Measurements from ENCODE around the gene CHST4. TPM values are rescaled to one million over a fixed set of nuclear protein-coding genes. Genes with fewer than 3 reads are reported as not detected.

Gene CHST4
- total RNA-seq, 1 experiment from 2014 or later = 9.9 TPM

- peaks cover 16% of the 10 kb centered on the region for H3K36me3 Mint-ChIP-seq
- POLR2A ChIA-PET = no interaction called here
- no peak overlapping the region for H3K27ac Mint-ChIP-seq
- peaks cover 55% of the 10 kb centered on the region for H3K27me3 Mint-ChIP-seq (ENCODE audit: low read depth)
- no peak for DNase-seq (ENCODE audit: low spot score)
- TF ChIP-seq JAZF1 (CRISPR knock-in tag; IDR thresholded peaks at IDR 0.05) (no peak), E2F5 (CRISPR knock-in tag; IDR thresholded peaks at IDR 0.05) (no peak), OVOL2 (CRISPR knock-in tag; IDR thresholded peaks at IDR 0.05; ENCODE audit: borderline replicate concordance) (no peak), NFYB (CRISPR knock-in tag; conservative IDR thresholded peaks at IDR 0.05; ENCODE audit: low read depth) (no peak), SMAD3 (CRISPR knock-in tag; IDR thresholded peaks at IDR 0.05; ENCODE audit: borderline replicate concordance) (no peak), SP1 (CRISPR knock-in tag; conservative IDR thresholded peaks at IDR 0.05) (no peak), GTF2I (CRISPR knock-in tag; conservative IDR thresholded peaks at IDR 0.05) (no peak), STAT6 (CRISPR knock-in tag; conservative IDR thresholded peaks at IDR 0.05; ENCODE audit: low read depth) (no peak), GRHL2 (CRISPR knock-in tag; IDR thresholded peaks at IDR 0.05; ENCODE audit: insufficient replicate concordance, severe bottlenecking) (no peak)
- TF ChIP-seq, protein P1, sequence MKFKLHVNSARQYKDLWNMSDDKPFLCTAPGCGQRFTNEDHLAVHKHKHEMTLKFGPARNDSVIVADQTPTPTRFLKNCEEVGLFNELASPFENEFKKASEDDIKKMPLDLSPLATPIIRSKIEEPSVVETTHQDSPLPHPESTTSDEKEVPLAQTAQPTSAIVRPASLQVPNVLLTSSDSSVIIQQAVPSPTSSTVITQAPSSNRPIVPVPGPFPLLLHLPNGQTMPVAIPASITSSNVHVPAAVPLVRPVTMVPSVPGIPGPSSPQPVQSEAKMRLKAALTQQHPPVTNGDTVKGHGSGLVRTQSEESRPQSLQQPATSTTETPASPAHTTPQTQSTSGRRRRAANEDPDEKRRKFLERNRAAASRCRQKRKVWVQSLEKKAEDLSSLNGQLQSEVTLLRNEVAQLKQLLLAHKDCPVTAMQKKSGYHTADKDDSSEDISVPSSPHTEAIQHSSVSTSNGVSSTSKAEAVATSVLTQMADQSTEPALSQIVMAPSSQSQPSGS (CRISPR knock-in tag; IDR thresholded peaks at IDR 0.05; ENCODE audit: borderline replicate concordance, low read depth) = no peak
- TF ChIP-seq, protein P2, sequence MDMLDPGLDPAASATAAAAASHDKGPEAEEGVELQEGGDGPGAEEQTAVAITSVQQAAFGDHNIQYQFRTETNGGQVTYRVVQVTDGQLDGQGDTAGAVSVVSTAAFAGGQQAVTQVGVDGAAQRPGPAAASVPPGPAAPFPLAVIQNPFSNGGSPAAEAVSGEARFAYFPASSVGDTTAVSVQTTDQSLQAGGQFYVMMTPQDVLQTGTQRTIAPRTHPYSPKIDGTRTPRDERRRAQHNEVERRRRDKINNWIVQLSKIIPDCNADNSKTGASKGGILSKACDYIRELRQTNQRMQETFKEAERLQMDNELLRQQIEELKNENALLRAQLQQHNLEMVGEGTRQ (CRISPR knock-in tag; IDR thresholded peaks at IDR 0.05) = no peak
- TF ChIP-seq, protein P3, sequence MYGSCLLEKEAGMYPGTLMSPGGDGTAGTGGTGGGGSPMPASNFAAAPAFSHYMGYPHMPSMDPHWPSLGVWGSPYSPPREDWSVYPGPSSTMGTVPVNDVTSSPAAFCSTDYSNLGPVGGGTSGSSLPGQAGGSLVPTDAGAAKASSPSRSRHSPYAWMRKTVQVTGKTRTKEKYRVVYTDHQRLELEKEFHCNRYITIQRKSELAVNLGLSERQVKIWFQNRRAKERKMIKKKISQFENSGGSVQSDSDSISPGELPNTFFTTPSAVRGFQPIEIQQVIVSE (CRISPR knock-in tag; IDR thresholded peaks at IDR 0.05; ENCODE audit: borderline replicate concordance) = no peak
- TF ChIP-seq, protein P4, sequence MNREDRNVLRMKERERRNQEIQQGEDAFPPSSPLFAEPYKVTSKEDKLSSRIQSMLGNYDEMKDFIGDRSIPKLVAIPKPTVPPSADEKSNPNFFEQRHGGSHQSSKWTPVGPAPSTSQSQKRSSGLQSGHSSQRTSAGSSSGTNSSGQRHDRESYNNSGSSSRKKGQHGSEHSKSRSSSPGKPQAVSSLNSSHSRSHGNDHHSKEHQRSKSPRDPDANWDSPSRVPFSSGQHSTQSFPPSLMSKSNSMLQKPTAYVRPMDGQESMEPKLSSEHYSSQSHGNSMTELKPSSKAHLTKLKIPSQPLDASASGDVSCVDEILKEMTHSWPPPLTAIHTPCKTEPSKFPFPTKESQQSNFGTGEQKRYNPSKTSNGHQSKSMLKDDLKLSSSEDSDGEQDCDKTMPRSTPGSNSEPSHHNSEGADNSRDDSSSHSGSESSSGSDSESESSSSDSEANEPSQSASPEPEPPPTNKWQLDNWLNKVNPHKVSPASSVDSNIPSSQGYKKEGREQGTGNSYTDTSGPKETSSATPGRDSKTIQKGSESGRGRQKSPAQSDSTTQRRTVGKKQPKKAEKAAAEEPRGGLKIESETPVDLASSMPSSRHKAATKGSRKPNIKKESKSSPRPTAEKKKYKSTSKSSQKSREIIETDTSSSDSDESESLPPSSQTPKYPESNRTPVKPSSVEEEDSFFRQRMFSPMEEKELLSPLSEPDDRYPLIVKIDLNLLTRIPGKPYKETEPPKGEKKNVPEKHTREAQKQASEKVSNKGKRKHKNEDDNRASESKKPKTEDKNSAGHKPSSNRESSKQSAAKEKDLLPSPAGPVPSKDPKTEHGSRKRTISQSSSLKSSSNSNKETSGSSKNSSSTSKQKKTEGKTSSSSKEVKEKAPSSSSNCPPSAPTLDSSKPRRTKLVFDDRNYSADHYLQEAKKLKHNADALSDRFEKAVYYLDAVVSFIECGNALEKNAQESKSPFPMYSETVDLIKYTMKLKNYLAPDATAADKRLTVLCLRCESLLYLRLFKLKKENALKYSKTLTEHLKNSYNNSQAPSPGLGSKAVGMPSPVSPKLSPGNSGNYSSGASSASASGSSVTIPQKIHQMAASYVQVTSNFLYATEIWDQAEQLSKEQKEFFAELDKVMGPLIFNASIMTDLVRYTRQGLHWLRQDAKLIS (CRISPR knock-in tag; IDR thresholded peaks at IDR 0.05; ENCODE audit: borderline replicate concordance) = no peak
- peaks cover 25% of the 10 kb centered on the region for H3K9me3 Mint-ChIP-seq
- CTCF ChIA-PET = no interaction called here
- H3K4me1 Mint-ChIP-seq = no peaks in the 10 kb centered on the region
- no peak for ATAC-seq
- H3K4me3 Mint-ChIP-seq = no peak overlapping the region
Observed at GRCh38 chr16:71557954-71558582, 31.8 kb downstream of the CHST4 start.

GRCh38 chr16:71559855-71560254 lies 33.6 kb downstream of the CHST4 start:
- Mint-ChIP-seq H3K27ac (no peak overlapping the region), H3K27me3 (ENCODE audit: low read depth) (peaks cover 49% of the 10 kb centered on the region), H3K4me1 (peaks cover 6% of the 10 kb centered on the region), H3K9me3 (peaks cover 29% of the 10 kb centered on the region), H3K4me3 (no peak overlapping the region), H3K36me3 (peaks cover 16% of the 10 kb centered on the region)
- POLR2A ChIA-PET = no interaction called here
- no peak for ATAC-seq
- DNase-seq (ENCODE audit: low spot score) = no peak
- CTCF ChIA-PET = no interaction called here
- TF ChIP-seq TEAD4 (CRISPR knock-in tag; IDR thresholded peaks at IDR 0.05) = no peak
- TF ChIP-seq ZNF671 (CRISPR knock-in tag; IDR thresholded peaks at IDR 0.05) = no peak
- TF ChIP-seq, protein P5, sequence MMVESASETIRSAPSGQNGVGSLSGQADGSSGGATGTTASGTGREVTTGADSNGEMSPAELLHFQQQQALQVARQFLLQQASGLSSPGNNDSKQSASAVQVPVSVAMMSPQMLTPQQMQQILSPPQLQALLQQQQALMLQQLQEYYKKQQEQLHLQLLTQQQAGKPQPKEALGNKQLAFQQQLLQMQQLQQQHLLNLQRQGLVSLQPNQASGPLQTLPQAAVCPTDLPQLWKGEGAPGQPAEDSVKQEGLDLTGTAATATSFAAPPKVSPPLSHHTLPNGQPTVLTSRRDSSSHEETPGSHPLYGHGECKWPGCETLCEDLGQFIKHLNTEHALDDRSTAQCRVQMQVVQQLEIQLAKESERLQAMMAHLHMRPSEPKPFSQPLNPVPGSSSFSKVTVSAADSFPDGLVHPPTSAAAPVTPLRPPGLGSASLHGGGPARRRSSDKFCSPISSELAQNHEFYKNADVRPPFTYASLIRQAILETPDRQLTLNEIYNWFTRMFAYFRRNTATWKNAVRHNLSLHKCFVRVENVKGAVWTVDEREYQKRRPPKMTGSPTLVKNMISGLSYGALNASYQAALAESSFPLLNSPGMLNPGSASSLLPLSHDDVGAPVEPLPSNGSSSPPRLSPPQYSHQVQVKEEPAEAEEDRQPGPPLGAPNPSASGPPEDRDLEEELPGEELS (CRISPR knock-in tag; IDR thresholded peaks at IDR 0.05) = no peak
- TF ChIP-seq E2F5 (CRISPR knock-in tag; IDR thresholded peaks at IDR 0.05) = no peak
- TF ChIP-seq ZNF512 (CRISPR knock-in tag; IDR thresholded peaks at IDR 0.05; ENCODE audit: borderline replicate concordance) = no peak

Measured in WTC11 (cell line).